ENCODE measurements around the gene SCG3. TPM values are rescaled to one million over a fixed set of nuclear protein-coding genes. Genes with fewer than 3 reads are reported as not detected.

Gene SCG3
- total and polyA plus RNA-seq, 2 donors: 0.19 to 0.59 TPM

DNA sequence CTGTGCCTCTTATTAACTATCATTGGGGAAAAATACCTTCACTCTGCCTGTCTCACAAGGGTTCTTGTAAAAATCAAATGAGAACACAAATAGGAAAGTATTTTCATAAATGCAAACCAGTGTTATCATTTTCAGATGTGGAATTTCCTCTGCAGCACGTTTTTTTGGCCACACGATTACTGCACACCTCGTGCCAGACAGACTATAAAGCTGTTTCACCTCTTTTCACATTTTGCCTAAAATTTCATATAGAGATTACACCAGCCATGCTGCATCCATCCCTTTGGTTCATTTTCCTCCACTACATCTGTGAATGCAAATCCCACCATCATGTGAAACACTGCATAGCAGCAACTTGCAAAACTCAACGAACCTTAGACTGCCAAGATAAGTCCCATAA, 68.9 kb downstream of the SCG3 start:
- no peak for DNase-seq (ENCODE audit: low read depth in 6 of 9, low spot score in 9 of 9)
- H3K27ac ChIP-seq (ENCODE audit: low read depth in 1 of 2, low read length in 1 of 2): no peak overlapping the region
- no peaks in the 10 kb centered on the region for H3K9me3 ChIP-seq (ENCODE audit: control insufficient read depth in 2 of 2, insufficient read depth in 1 of 2, low read length in 1 of 2)
- WGBS: 92% methylated on average over 4 of the region's 4 CpGs
- no peak overlapping the region for H3K4me3 ChIP-seq (ENCODE audit: low read length in 2 of 2)
- H3K4me1 ChIP-seq (ENCODE audit: control insufficient read depth in 2 of 2, insufficient read depth in 2 of 2, low read length in 2 of 2): peaks cover 13 to 14% of the 10 kb centered on the region in 2 donors
- no peaks in the 10 kb centered on the region for H3K36me3 ChIP-seq (ENCODE audit: control insufficient read depth in 2 of 2, insufficient read depth in 2 of 2, low read length in 1 of 2)
- H3K27me3 ChIP-seq (ENCODE audit: control insufficient read depth in 2 of 2, insufficient read depth in 1 of 2, low read length in 1 of 2): peaks cover 2 to 13% of the 10 kb centered on the region in 2 donors

- Histone ChIP-seq H3K4me1 (ENCODE audit: control insufficient read depth in 2 of 2, insufficient read depth in 2 of 2, low read length in 2 of 2) (peaks cover 14 to 21% of the 10 kb centered on the region in 2 donors), H3K36me3 (ENCODE audit: control insufficient read depth in 2 of 2, insufficient read depth in 2 of 2, low read length in 1 of 2) (no peaks in the 10 kb centered on the region), H3K27ac (ENCODE audit: low read depth in 1 of 2, low read length in 1 of 2) (peak within 1 kb of the TSS; percentile 26 to 60), H3K4me3 (ENCODE audit: low read length in 2 of 2) (peak within 1 kb of the TSS; percentile 57 to 96), H3K27me3 (ENCODE audit: control insufficient read depth in 2 of 2, insufficient read depth in 1 of 2, low read length in 1 of 2) (peaks cover 2 to 13% of the 10 kb centered on the region in 2 donors), H3K9me3 (ENCODE audit: control insufficient read depth in 2 of 2, insufficient read depth in 1 of 2, low read length in 1 of 2) (no peaks in the 10 kb centered on the region)
- WGBS: 14% methylated on average over 65 of the region's 65 CpGs
- peak in 6 of 9 donors; percentile 42 to 82 (median 66) for DNase-seq (ENCODE audit: low read depth in 6 of 9, low spot score in 9 of 9)
Observed at GRCh38 chr15:51750792-51751696, 69.7 kb downstream of the SCG3 start, which contains the start of gene TMOD2. TSS of gene TMOD2 (plus strand) at chr15:51751597. CDS start at chr15:51766442, 14,845 bp downstream.

- Histone ChIP-seq H3K9me3 (ENCODE audit: control insufficient read depth in 2 of 2, insufficient read depth in 1 of 2, low read length in 1 of 2) (no peaks in the 10 kb centered on the region), H3K4me1 (ENCODE audit: control insufficient read depth in 2 of 2, insufficient read depth in 2 of 2, low read length in 2 of 2) (peaks cover 14 to 26% of the 10 kb centered on the region in 2 donors), H3K4me3 (ENCODE audit: low read length in 2 of 2) (peak overlapping the region; percentile 57 to 96), H3K27me3 (ENCODE audit: control insufficient read depth in 2 of 2, insufficient read depth in 1 of 2, low read length in 1 of 2) (peaks cover 2 to 13% of the 10 kb centered on the region in 2 donors), H3K36me3 (ENCODE audit: control insufficient read depth in 2 of 2, insufficient read depth in 2 of 2, low read length in 1 of 2) (no peaks in the 10 kb centered on the region), H3K27ac (ENCODE audit: low read depth in 1 of 2, low read length in 1 of 2) (peak overlapping the region in 1 of 2 donors; percentile 26)
- peak in 1 of 9 donors; percentile 32 for DNase-seq (ENCODE audit: low read depth in 6 of 9, low spot score in 9 of 9)
- 5% methylated on average over 71 of the region's 71 CpGs for WGBS
Observed at GRCh38 chr15:51751697-51752683, 70.7 kb downstream of the SCG3 start.

GRCh38 chr15:51752888-51753287, 71.6 kb downstream of the SCG3 start:
- H3K4me1 ChIP-seq (ENCODE audit: control insufficient read depth in 2 of 2, insufficient read depth in 2 of 2, low read length in 2 of 2): peaks cover 14 to 26% of the 10 kb centered on the region in 2 donors
- no peaks in the 10 kb centered on the region for H3K9me3 ChIP-seq (ENCODE audit: control insufficient read depth in 2 of 2, insufficient read depth in 1 of 2, low read length in 1 of 2)
- DNase-seq (ENCODE audit: low read depth in 6 of 9, low spot score in 9 of 9): no peak
- no peak overlapping the region for H3K4me3 ChIP-seq (ENCODE audit: low read length in 2 of 2)
- H3K27ac ChIP-seq (ENCODE audit: low read depth in 1 of 2, low read length in 1 of 2): no peak overlapping the region
- peaks cover 2 to 13% of the 10 kb centered on the region in 2 donors for H3K27me3 ChIP-seq (ENCODE audit: control insufficient read depth in 2 of 2, insufficient read depth in 1 of 2, low read length in 1 of 2)
- H3K36me3 ChIP-seq (ENCODE audit: control insufficient read depth in 2 of 2, insufficient read depth in 2 of 2, low read length in 1 of 2): no peaks in the 10 kb centered on the region
- WGBS: 81% methylated on average over 5 of the region's 5 CpGs

- peak in 1 of 9 donors; percentile 53 for DNase-seq (ENCODE audit: low read depth in 6 of 9, low spot score in 9 of 9)
- no peaks in the 10 kb centered on the region for H3K36me3 ChIP-seq (ENCODE audit: control insufficient read depth in 2 of 2, insufficient read depth in 2 of 2, low read length in 1 of 2)
- no peak overlapping the region for H3K4me3 ChIP-seq (ENCODE audit: low read length in 2 of 2)
- H3K4me1 ChIP-seq (ENCODE audit: control insufficient read depth in 2 of 2, insufficient read depth in 2 of 2, low read length in 2 of 2): peaks cover 14 to 26% of the 10 kb centered on the region in 2 donors
- H3K27me3 ChIP-seq (ENCODE audit: control insufficient read depth in 2 of 2, insufficient read depth in 1 of 2, low read length in 1 of 2): peaks cover under 1 to 13% of the 10 kb centered on the region in 2 donors
- WGBS: 4% methylated on average over 2 of the region's 2 CpGs
- no peaks in the 10 kb centered on the region for H3K9me3 ChIP-seq (ENCODE audit: control insufficient read depth in 2 of 2, insufficient read depth in 1 of 2, low read length in 1 of 2)
- H3K27ac ChIP-seq (ENCODE audit: low read depth in 1 of 2, low read length in 1 of 2): no peak overlapping the region
Observed at GRCh38 chr15:51754267-51754666, 73.0 kb downstream of the SCG3 start.

DNA sequence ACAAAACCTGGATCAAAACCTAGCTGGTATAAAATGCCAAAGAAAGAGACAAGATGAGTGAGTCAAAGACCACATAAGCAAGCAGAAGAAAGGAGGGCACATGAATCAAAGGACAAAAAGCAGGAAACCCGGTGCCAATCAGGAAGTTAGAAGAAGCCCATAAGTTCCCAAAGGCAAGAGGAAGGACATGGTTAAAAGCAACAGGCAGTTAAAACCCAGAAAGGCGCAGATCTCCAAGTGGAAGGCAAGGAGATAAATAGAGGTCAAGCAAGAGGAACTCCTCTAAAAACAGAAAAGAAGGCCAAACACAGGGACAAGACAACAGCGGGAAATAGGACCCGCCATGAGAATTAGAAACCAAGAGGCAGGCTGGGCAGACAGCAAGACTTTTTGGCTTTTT, 74.5 kb downstream of the SCG3 start:
- Histone ChIP-seq H3K9me3 (ENCODE audit: control insufficient read depth in 2 of 2, insufficient read depth in 1 of 2, low read length in 1 of 2) (no peaks in the 10 kb centered on the region), H3K36me3 (ENCODE audit: control insufficient read depth in 2 of 2, insufficient read depth in 2 of 2, low read length in 1 of 2) (no peaks in the 10 kb centered on the region), H3K27ac (ENCODE audit: low read depth in 1 of 2, low read length in 1 of 2) (no peak overlapping the region), H3K27me3 (ENCODE audit: control insufficient read depth in 2 of 2, insufficient read depth in 1 of 2, low read length in 1 of 2) (peaks cover 0 to 13% of the 10 kb centered on the region in 2 donors), H3K4me3 (ENCODE audit: low read length in 2 of 2) (no peak overlapping the region), H3K4me1 (ENCODE audit: control insufficient read depth in 2 of 2, insufficient read depth in 2 of 2, low read length in 2 of 2) (peaks cover 14 to 24% of the 10 kb centered on the region in 2 donors)
- 44% methylated on average over 4 of the region's 4 CpGs for WGBS
- DNase-seq (ENCODE audit: low read depth in 6 of 9, low spot score in 9 of 9): no peak

DNA sequence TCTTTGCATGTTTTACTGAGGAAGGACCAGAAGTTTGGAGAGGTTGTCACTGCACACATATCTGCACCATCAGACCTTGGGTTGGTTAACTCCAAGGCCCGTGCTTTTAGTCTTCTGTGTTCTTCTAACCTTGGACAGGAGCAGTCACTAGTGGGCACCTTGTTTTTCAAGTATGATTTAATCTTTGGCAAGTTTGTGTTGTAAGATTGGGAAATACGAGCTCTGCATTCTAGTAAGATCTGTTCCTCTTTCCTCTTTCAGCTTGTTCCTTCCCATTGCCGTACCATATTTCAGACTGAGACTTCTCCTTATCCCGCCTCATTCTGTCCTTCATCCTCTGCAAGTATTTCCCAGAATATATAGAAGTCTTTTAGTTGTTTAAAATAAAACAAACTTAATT, 75.2 kb downstream of the SCG3 start:
- WGBS: 86% methylated on average over 4 of the region's 4 CpGs
- H3K27ac ChIP-seq (ENCODE audit: low read depth in 1 of 2, low read length in 1 of 2): no peak overlapping the region
- H3K36me3 ChIP-seq (ENCODE audit: control insufficient read depth in 2 of 2, insufficient read depth in 2 of 2, low read length in 1 of 2): no peaks in the 10 kb centered on the region
- H3K4me1 ChIP-seq (ENCODE audit: control insufficient read depth in 2 of 2, insufficient read depth in 2 of 2, low read length in 2 of 2): peaks cover 11 to 20% of the 10 kb centered on the region in 2 donors
- H3K9me3 ChIP-seq (ENCODE audit: control insufficient read depth in 2 of 2, insufficient read depth in 1 of 2, low read length in 1 of 2): no peaks in the 10 kb centered on the region
- H3K4me3 ChIP-seq (ENCODE audit: low read length in 2 of 2): no peak overlapping the region
- H3K27me3 ChIP-seq (ENCODE audit: control insufficient read depth in 2 of 2, insufficient read depth in 1 of 2, low read length in 1 of 2): peaks cover 0 to 9% of the 10 kb centered on the region in 2 donors
- no peak for DNase-seq (ENCODE audit: low read depth in 6 of 9, low spot score in 9 of 9)

DNA sequence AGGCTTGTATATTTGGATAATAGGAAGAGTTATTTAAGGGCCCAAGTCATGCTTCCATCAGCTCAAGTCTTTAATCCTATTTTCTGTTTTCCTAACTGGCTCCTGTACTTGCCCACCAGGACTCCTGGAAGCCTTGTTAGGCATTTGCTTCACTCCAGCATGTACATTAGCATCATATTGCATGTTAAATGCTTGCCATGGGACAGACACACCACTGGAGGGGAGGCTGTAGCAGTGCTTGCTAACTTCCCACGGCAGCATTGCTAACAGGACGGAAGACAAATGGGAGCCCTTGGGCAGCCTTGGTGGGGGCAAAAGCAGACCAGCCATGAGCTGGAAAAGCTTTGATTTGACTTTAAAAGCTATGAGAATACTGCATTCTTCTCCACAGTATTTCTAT, 76.1 kb downstream of the SCG3 start:
- Histone ChIP-seq H3K36me3 (ENCODE audit: control insufficient read depth in 2 of 2, insufficient read depth in 2 of 2, low read length in 1 of 2) (no peaks in the 10 kb centered on the region), H3K9me3 (ENCODE audit: control insufficient read depth in 2 of 2, insufficient read depth in 1 of 2, low read length in 1 of 2) (no peaks in the 10 kb centered on the region), H3K4me3 (ENCODE audit: low read length in 2 of 2) (no peak overlapping the region), H3K4me1 (ENCODE audit: control insufficient read depth in 2 of 2, insufficient read depth in 2 of 2, low read length in 2 of 2) (peaks cover 6 to 14% of the 10 kb centered on the region in 2 donors), H3K27ac (ENCODE audit: low read depth in 1 of 2, low read length in 1 of 2) (no peak overlapping the region), H3K27me3 (ENCODE audit: control insufficient read depth in 2 of 2, insufficient read depth in 1 of 2, low read length in 1 of 2) (peaks cover 0 to 3% of the 10 kb centered on the region in 2 donors)
- 96% methylated on average over 2 of the region's 2 CpGs for WGBS
- DNase-seq (ENCODE audit: low read depth in 6 of 9, low spot score in 9 of 9): no peak
